Measurements from ENCODE around the gene SLC6A11. TPM values are rescaled to one million over a fixed set of nuclear protein-coding genes. Genes with fewer than 3 reads are reported as not detected.

The SLC6A11 gene
- total and polyA plus RNA-seq, 2 donors (not counting 3 experiments of a cell fraction or from before 2014, with no cell fraction given) = not detected

DNA sequence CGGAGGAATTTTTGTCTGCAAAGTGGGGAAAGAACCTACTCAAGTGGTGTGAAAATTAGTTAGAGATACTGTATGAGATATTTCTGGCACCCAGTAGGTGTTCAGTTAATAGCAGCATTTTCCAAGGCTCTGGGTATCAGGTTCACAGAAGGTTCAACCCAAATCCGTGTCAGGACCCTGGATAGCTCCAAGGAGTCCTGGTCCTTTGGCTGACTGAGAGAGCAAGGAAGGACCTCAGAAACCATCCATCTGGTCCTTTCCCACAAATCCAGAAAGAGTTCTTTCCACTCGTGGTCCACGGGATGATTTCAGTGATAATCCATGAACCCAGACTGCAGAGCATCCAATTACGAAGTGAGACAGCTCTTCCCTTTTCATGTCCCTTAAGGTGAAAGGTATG is 51.4 kb downstream of the SLC6A11 start:
- dilution Hi-C loops (cut with MboI; ENCODE audit: extremely low pct_ligation_motif_present, low sequenced_read_pairs) (no loop called here), intact Hi-C loops (cut with micrococcal nuclease) (no loop called here)
- Histone ChIP-seq H4K20me1 (replicated peaks; ENCODE audit: control insufficient read depth, extremely low read depth, insufficient read depth, low read length) (no peaks in the 10 kb centered on the region), H3K4me1 (ENCODE audit: control insufficient read depth, extremely low read depth, insufficient read depth, low read length) (no peaks in the 10 kb centered on the region), H3K4me3 (replicated peaks in 1 of 3; ENCODE audit: insufficient read depth in 1 of 3, low read depth in 1 of 3, low read length in 3 of 3) (no peak overlapping the region), H3K4me2 (ENCODE audit: insufficient read depth, low read length) (no peak overlapping the region), H3K27me3 (ENCODE audit: control insufficient read depth in 2 of 2, insufficient read depth in 2 of 2, low read length in 2 of 2) (no peaks in the 10 kb centered on the region), H3K36me3 (ENCODE audit: control insufficient read depth in 2 of 2, extremely low read depth in 1 of 2, insufficient read depth in 2 of 2, low read length in 2 of 2) (no peaks in the 10 kb centered on the region), H3K79me2 (ENCODE audit: control insufficient read depth, insufficient read depth, low read length) (no peaks in the 10 kb centered on the region), H3K9ac (replicated peaks; ENCODE audit: extremely low read depth, insufficient read depth, low read length) (no peak overlapping the region), H3K9me3 (replicated peaks; ENCODE audit: control insufficient read depth, insufficient read depth, low read length) (no peaks in the 10 kb centered on the region), H3K9me1 (replicated peaks; ENCODE audit: control insufficient read depth, extremely low read depth, insufficient read depth, low read length) (no peaks in the 10 kb centered on the region), H2AFZ (ENCODE audit: low read depth, low read length) (no peak overlapping the region), H3K27ac (ENCODE audit: insufficient read depth, low read depth, low read length) (no peak overlapping the region)
- TF ChIP-seq, protein P1, sequence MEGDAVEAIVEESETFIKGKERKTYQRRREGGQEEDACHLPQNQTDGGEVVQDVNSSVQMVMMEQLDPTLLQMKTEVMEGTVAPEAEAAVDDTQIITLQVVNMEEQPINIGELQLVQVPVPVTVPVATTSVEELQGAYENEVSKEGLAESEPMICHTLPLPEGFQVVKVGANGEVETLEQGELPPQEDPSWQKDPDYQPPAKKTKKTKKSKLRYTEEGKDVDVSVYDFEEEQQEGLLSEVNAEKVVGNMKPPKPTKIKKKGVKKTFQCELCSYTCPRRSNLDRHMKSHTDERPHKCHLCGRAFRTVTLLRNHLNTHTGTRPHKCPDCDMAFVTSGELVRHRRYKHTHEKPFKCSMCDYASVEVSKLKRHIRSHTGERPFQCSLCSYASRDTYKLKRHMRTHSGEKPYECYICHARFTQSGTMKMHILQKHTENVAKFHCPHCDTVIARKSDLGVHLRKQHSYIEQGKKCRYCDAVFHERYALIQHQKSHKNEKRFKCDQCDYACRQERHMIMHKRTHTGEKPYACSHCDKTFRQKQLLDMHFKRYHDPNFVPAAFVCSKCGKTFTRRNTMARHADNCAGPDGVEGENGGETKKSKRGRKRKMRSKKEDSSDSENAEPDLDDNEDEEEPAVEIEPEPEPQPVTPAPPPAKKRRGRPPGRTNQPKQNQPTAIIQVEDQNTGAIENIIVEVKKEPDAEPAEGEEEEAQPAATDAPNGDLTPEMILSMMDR (IDR thresholded peaks at IDR 0.05; ENCODE audit: extremely low read depth in 1 of 2, insufficient read depth in 1 of 2, low read depth in 1 of 2, low read length in 2 of 2) = no peak
- TF ChIP-seq GATA2 (IDR thresholded peaks at IDR 0.05; ENCODE audit: insufficient read depth, insufficient read length, low read depth, low read length) (no peak), POLR2A (IDR thresholded peaks at IDR 0.05; ENCODE audit: low read depth, low read length) (no peak), MYC (IDR thresholded peaks at IDR 0.05; ENCODE audit: low read depth, low read length) (no peak), JUN (IDR thresholded peaks at IDR 0.05; ENCODE audit: borderline replicate concordance, insufficient read depth, insufficient read length, low read depth) (no peak), EZH2 (IDR thresholded peaks at IDR 0.05; ENCODE audit: borderline replicate concordance, low read depth, low read length, severe bottlenecking) (no peak), FOS (IDR thresholded peaks at IDR 0.05; ENCODE audit: borderline replicate concordance, insufficient read depth, low read length) (no peak), POLR2AphosphoS5 (IDR thresholded peaks at IDR 0.05; ENCODE audit: insufficient read depth, low read depth, low read length) (no peak)
- TF ChIP-seq, protein P2, sequence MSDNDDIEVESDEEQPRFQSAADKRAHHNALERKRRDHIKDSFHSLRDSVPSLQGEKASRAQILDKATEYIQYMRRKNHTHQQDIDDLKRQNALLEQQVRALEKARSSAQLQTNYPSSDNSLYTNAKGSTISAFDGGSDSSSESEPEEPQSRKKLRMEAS (IDR thresholded peaks at IDR 0.05; ENCODE audit: insufficient read depth, insufficient read length) = no peak
- POLR2A ChIA-PET = no interaction called here
- BruUV-seq (replicated peaks) = no TSS peak
- DNase-seq (ENCODE audit: low read depth, low spot score) (no peak), FAIRE-seq (no peak)
- CTCF ChIA-PET = no interaction called here
